ENCODE results near the gene DHRS2.
A peak's percentile ranks its signal among the peaks of the same experiment; 100 is the strongest.
"Not testable (repeated sequence)": the region's sequence is repeated elsewhere in the genome, so short reads cannot be mapped to it uniquely, and the experiment has no call there.

The DHRS2 gene

GRCh38 chr14:23648764-23649460, 12.7 kb downstream of the DHRS2 start:
- no peak for DNase-seq (ENCODE audit: low read depth)

- no peak for DNase-seq (ENCODE audit: low read depth)
Observed at GRCh38 chr14:23650506-23650905, 14.3 kb downstream of the DHRS2 start.

GRCh38 chr14:23653051-23653450, 16.9 kb downstream of the DHRS2 start:
- DNase-seq (ENCODE audit: low read depth) = no peak

GRCh38 chr14:23654231-23654630, 18.1 kb downstream of the DHRS2 start:
- no peak for DNase-seq (ENCODE audit: low read depth)

- DNase-seq (ENCODE audit: low read depth) = no peak
Observed at GRCh38 chr14:23657959-23658470, 21.9 kb downstream of the DHRS2 start.

- peak; percentile 12 for DNase-seq (ENCODE audit: low read depth)
Observed at GRCh38 chr14:23660290-23661226, 24.4 kb downstream of the DHRS2 start.

GRCh38 chr14:23661542-23661941, 25.4 kb downstream of the DHRS2 start:
- DNase-seq (ENCODE audit: low read depth) = no peak

GRCh38 chr14:23663127-23663526, 27.0 kb downstream of the DHRS2 start:
- DNase-seq (ENCODE audit: low read depth) = no peak

GRCh38 chr14:23663711-23664110, 27.5 kb downstream of the DHRS2 start:
- no peak for DNase-seq (ENCODE audit: low read depth)

GRCh38 chr14:23664207-23664885, 28.2 kb downstream of the DHRS2 start:
- no peak for DNase-seq (ENCODE audit: low read depth)

- DNase-seq (ENCODE audit: low read depth) = no peak
Observed at GRCh38 chr14:23665302-23666016, 29.3 kb downstream of the DHRS2 start.

- DNase-seq (ENCODE audit: low read depth) = no peak
Observed at GRCh38 chr14:23667134-23667533, 31.0 kb downstream of the DHRS2 start.

- no peak for DNase-seq (ENCODE audit: low read depth)
Observed at GRCh38 chr14:23669441-23669840, 33.3 kb downstream of the DHRS2 start.

GRCh38 chr14:23670481-23670880, 34.3 kb downstream of the DHRS2 start:
- no peak for DNase-seq (ENCODE audit: low read depth)

- no peak for DNase-seq (ENCODE audit: low read depth)
Observed at GRCh38 chr14:23672200-23672599, 36.0 kb downstream of the DHRS2 start.

GRCh38 chr14:23675337-23675736, 39.2 kb downstream of the DHRS2 start:
- no peak for DNase-seq (ENCODE audit: low read depth)

- DNase-seq (ENCODE audit: low read depth) = no peak
Observed at GRCh38 chr14:23675906-23676305, 39.7 kb downstream of the DHRS2 start.

- DNase-seq (ENCODE audit: low read depth) = no peak
Observed at GRCh38 chr14:23681337-23681736, 45.2 kb downstream of the DHRS2 start.

GRCh38 chr14:23689709-23690514, 53.7 kb downstream of the DHRS2 start:
- not testable (repeated sequence) for DNase-seq (ENCODE audit: low read depth)

- no peak for DNase-seq (ENCODE audit: low read depth)
Observed at GRCh38 chr14:23692416-23692815, 56.3 kb downstream of the DHRS2 start.

GRCh38 chr14:23693252-23693775, 57.1 kb downstream of the DHRS2 start:
- no peak for DNase-seq (ENCODE audit: low read depth)

All from stimulated activated CD8-positive, alpha-beta memory T cell treated with anti-CD3 and anti-CD28 coated beads, Interleukin-12 subunit alpha, Interleukin-12 subunit beta, amount 100 ng/mL, for 1 hour (primary cell).